Mesendoderm (in vitro differentiated cells): ENCODE measurements around the gene LYSMD3.

Experiments
- DNase-seq: peaks from one replicate; pipeline ENCODE4 v3.0.0; 2013
- H2AK5ac ChIP-seq: 2 replicates; pipeline ENCODE4 v1.6.1; 2013; ENCODE audit warnings: low read length, inconsistent platforms
- H2BK120ac ChIP-seq: 2 replicates; pipeline ENCODE4 v1.6.1; 2013; ENCODE audit warnings: low read depth, mild to moderate bottlenecking, low read length, moderate library complexity, mixed read lengths
- H2BK15ac ChIP-seq: replicated peaks from 2 replicates; pipeline ENCODE4 v1.6.1; 2013; ENCODE audit warnings: low read depth, mild to moderate bottlenecking, moderate library complexity
- H2BK5ac ChIP-seq: 2 replicates; pipeline ENCODE4 v1.6.1; 2013; ENCODE audit warnings: low read length, inconsistent platforms
- H3K18ac ChIP-seq: 2 replicates; pipeline ENCODE4 v1.6.1; 2013; ENCODE audit warnings: mild to moderate bottlenecking, low read length, mixed read lengths
- H3K23ac ChIP-seq: one replicate; pipeline ENCODE4 v1.6.1; 2013; ENCODE audit warnings: low read length
- H3K27ac ChIP-seq: 2 replicates; pipeline ENCODE4 v1.5.1; 2013; ENCODE audit warnings: low read depth, mild to moderate bottlenecking, inconsistent platforms, low read length, moderate library complexity
- H3K27me3 ChIP-seq: 2 replicates; pipeline ENCODE4 v1.6.1; 2013; ENCODE audit warnings: low read length, control low read depth, mild to moderate bottlenecking, inconsistent platforms; ENCODE audit not compliant: insufficient read depth, poor library complexity
- H3K36me3 ChIP-seq: 2 replicates; pipeline ENCODE4 v1.6.1; 2013; ENCODE audit warnings: low read length, inconsistent platforms; ENCODE audit not compliant: control insufficient read depth, insufficient read depth
- H3K4ac ChIP-seq: one replicate; pipeline ENCODE4 v1.6.1; 2013; ENCODE audit warnings: low read depth, mild to moderate bottlenecking, low read length, moderate library complexity
- H3K4me1 ChIP-seq: 2 replicates; pipeline ENCODE4 v1.6.1; 2013; ENCODE audit warnings: low read depth, low read length, inconsistent platforms; ENCODE audit not compliant: control insufficient read depth
- H3K4me2 ChIP-seq: 2 replicates; pipeline ENCODE4 v1.6.1; 2013; ENCODE audit warnings: low read length
- H3K4me3 ChIP-seq: 2 replicates; pipeline ENCODE4 v1.5.1; 2013; ENCODE audit warnings: mild to moderate bottlenecking, low read length
- H3K56ac ChIP-seq: one replicate; pipeline ENCODE4 v1.6.1; 2013; ENCODE audit warnings: low read length
- H3K79me1 ChIP-seq: 2 replicates; pipeline ENCODE4 v1.6.1; 2013; ENCODE audit warnings: low read length, inconsistent platforms
- H3K79me2 ChIP-seq: 2 replicates; pipeline ENCODE4 v1.6.1; 2013; ENCODE audit warnings: mild to moderate bottlenecking, low read length; ENCODE audit not compliant: control insufficient read depth, insufficient read depth
- H3K9ac ChIP-seq: 2 replicates; pipeline ENCODE4 v1.6.1; 2013; ENCODE audit warnings: low read length, inconsistent platforms
- H4K5ac ChIP-seq: one replicate; pipeline ENCODE4 v1.6.1; 2013; ENCODE audit warnings: low read length
- H4K8ac ChIP-seq: one replicate; pipeline ENCODE4 v1.6.1; 2013; ENCODE audit warnings: low read depth, mild to moderate bottlenecking, control low read depth, low read length, moderate library complexity
- WGBS: extraction: QIAGEN DNeasy Blood & Tissue Kit; methylation state at CpG from one replicate; pipeline ENCODE4 v1.1.7; 2013; ENCODE audit warnings: low lambda C conversion rate, missing lambda C conversion rate; ENCODE audit not compliant: insufficient coverage; ENCODE audit errors: extremely low coverage; 5-methylcytosine and 5-hydroxymethylcytosine counted together

Gene LYSMD3

DNA sequence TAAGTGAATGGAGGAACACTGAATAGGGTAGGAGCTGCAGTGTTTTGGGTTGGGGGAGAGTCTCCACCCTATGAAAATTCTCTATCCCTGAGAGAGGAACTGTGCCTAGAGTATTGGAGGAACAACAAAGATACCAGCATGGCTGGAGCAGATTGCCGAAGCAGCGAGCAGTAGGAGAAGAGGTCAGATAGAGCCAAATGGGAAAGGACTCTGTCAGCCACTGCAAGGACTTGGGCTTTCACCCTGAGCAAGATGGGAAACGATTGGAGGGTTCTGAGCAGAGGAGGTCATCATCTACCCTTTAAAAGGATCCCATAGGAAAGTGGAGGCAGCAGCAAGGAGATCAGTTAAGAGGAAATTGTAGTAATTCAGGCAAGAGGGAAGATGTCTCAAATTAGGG, 4.4 kb upstream of the LYSMD3 start:
- no peak overlapping the region for H3K23ac ChIP-seq
- H3K79me1 ChIP-seq, result no peaks in the 10 kb centered on the region
- H3K18ac ChIP-seq, result no peak overlapping the region
- no peak overlapping the region for H3K4me2 ChIP-seq
- H3K36me3 ChIP-seq, result no peaks in the 10 kb centered on the region
- no peaks in the 10 kb centered on the region for H3K4me1 ChIP-seq
- no peak overlapping the region for H3K4me3 ChIP-seq
- H4K5ac ChIP-seq, result no peak overlapping the region
- no CpG with 5 or more reads among the region's 3 CpGs for WGBS
- no peak overlapping the region for H2BK15ac ChIP-seq
- H3K9ac ChIP-seq, result no peak overlapping the region
- H3K56ac ChIP-seq, result no peak overlapping the region
- no peak overlapping the region for H2AK5ac ChIP-seq
- H3K27me3 ChIP-seq, result no peaks in the 10 kb centered on the region
- H2BK120ac ChIP-seq, result no peak overlapping the region
- no peak overlapping the region for H4K8ac ChIP-seq
- no peak overlapping the region for H2BK5ac ChIP-seq
- H3K79me2 ChIP-seq, result peaks cover 1% of the 10 kb centered on the region
- no peak overlapping the region for H3K27ac ChIP-seq
- H3K4ac ChIP-seq, result no peak overlapping the region
- no peak for DNase-seq

DNA sequence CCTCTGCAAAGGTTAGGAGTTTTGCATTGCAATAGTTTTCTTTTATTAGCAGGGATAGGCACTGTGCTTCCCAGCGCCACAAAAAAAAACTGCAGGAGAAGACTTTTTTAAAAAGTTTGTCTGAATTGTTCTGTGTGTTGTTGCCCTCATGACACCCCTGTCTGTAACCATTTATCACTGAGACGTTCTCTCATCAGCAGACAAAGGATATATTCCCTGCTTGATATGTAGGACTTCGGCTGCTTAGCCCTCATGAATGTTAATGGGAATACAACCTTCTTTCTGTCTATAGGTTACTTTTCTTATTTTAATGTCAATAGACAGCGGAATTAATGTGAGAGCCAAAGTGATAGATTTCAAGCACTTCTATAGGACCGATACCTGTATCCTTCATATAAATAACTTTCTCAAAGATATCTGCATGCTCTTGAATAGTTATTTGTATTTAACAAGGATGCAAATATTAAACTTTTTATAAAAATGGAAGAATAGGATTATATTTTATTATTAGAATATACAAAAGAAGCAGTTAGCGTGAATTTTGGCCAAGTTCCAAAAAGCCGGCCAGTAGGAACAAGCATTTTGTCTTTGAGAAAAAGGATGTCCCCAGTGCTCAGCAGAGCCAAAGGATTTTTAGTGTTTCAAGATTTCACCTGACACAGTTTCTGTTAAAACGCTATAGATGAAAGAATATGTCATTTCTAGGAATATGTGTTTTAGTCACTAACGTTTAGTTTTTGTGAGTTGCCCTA, 1.5 kb upstream of the LYSMD3 start:
- H3K27ac ChIP-seq, result no peak overlapping the region

DNA sequence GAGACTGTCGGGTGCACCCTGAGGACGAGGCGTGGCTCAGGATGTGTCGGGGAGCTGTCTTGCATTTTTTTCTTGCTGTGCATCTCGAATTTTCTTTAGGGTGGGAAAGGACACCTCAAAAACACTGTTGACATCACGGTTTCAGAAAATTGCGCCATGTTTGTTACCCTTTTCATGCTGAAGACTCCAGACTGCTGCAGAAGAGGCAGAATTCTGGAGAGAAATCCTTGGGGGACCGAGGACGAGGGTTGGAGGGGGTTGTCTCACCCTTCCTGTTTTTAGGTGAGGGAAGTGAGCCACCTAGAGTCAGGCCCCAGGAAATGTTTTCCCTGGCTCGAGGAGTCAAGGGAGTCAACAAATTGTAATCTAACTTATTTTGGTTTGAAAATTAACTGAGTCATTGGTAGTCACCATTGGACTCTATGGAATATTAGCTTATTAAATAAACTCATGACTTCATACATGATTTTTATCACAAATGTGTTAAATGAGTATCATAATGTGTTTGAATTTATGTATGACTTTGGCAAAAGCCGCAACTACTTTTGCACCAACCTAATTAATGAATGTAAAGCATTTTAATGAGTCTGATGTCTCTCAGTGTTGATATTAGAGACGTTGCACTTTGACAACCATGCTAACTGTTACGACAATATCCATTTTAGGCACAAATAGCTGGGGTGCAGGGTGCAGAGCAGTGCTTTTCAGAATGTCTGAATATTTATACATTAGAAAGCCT, 724 bp upstream of the LYSMD3 start:
- Histone ChIP-seq H3K18ac (peak overlapping the region; percentile 29), H3K27ac (peak overlapping the region; percentile 51), H3K27me3 (no peaks in the 10 kb centered on the region), H3K4me2 (peak overlapping the region; percentile 85), H2BK15ac (no peak overlapping the region), H3K79me2 (peaks cover 7% of the 10 kb centered on the region), H3K9ac (peak overlapping the region; percentile 97), H3K4ac (peak overlapping the region; percentile 63), H2AK5ac (no peak overlapping the region), H2BK5ac (peak overlapping the region; percentile 72), H3K36me3 (no peaks in the 10 kb centered on the region), H4K5ac (no peak overlapping the region), H4K8ac (no peak overlapping the region), H3K4me1 (no peaks in the 10 kb centered on the region), H3K79me1 (no peaks in the 10 kb centered on the region), H3K56ac (peak overlapping the region; percentile 99), H3K4me3 (peak overlapping the region; percentile 89), H3K23ac (peak overlapping the region; percentile 92), H2BK120ac (no peak overlapping the region)
- DNase-seq, result peak; percentile 89
- WGBS, result no CpG with 5 or more reads among the region's 13 CpGs

More for the DNA sequence above, 1.5 kb upstream of the LYSMD3 start:
- H4K5ac ChIP-seq, result no peak overlapping the region
- H2AK5ac ChIP-seq, result no peak overlapping the region
- H3K79me1 ChIP-seq, result no peaks in the 10 kb centered on the region
- WGBS, result 100% methylated on average over 1 of the region's 9 CpGs
- H3K4me2 ChIP-seq, result no peak overlapping the region
- no peak overlapping the region for H2BK5ac ChIP-seq
- no peaks in the 10 kb centered on the region for H3K36me3 ChIP-seq
- no peaks in the 10 kb centered on the region for H3K4me1 ChIP-seq
- H3K79me2 ChIP-seq, result peaks cover 7% of the 10 kb centered on the region
- no peak overlapping the region for H2BK15ac ChIP-seq
- H2BK120ac ChIP-seq, result no peak overlapping the region
- H3K4ac ChIP-seq, result no peak overlapping the region
- H4K8ac ChIP-seq, result no peak overlapping the region
- no peak overlapping the region for H3K56ac ChIP-seq
- H3K23ac ChIP-seq, result no peak overlapping the region
- no peak overlapping the region for H3K4me3 ChIP-seq
- DNase-seq, result no peak
- no peak overlapping the region for H3K18ac ChIP-seq
- no peak overlapping the region for H3K9ac ChIP-seq
- no peaks in the 10 kb centered on the region for H3K27me3 ChIP-seq

DNA sequence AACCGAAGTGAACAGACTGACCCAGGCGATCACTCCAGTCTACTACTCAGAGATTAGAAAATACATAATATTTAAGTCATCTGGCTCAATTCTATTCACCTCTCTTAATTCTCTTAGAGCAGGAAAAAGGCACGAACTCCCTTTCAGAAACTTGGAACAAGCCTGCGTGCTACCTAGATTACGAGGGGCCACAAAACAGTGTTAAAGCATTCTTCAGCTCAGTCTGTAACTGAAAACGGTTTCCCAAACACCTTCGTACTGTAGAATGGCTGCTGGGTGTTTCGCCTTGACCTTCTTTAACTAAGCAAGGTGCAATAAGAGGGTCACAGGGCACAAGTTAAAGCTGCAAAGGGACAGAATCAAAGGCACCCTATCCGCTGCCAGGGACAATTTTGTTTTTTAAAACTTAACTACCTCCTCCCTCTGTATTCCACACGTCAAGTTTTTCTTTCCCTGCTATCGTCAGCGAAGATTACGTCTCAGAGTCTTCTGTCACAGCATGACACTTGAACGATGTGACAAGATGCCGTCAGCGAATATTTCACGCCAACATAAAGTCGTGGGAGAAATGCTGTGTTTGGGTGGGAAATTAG, 687 bp downstream of the LYSMD3 start:
- Histone ChIP-seq H3K4ac (no peak overlapping the region), H3K79me1 (no peaks in the 10 kb centered on the region), H3K36me3 (no peaks in the 10 kb centered on the region), H3K56ac (peak overlapping the region; percentile 95), H2BK15ac (no peak overlapping the region), H3K79me2 (peaks cover 7% of the 10 kb centered on the region), H2BK120ac (no peak overlapping the region), H3K18ac (no peak overlapping the region), H3K4me1 (no peaks in the 10 kb centered on the region), H3K4me2 (peak overlapping the region; percentile 45), H2AK5ac (no peak overlapping the region), H3K4me3 (peak overlapping the region; percentile 41), H2BK5ac (no peak overlapping the region), H3K27ac (no peak overlapping the region), H4K5ac (no peak overlapping the region), H3K9ac (peak overlapping the region; percentile 89), H3K23ac (no peak overlapping the region), H4K8ac (no peak overlapping the region), H3K27me3 (no peaks in the 10 kb centered on the region)
- DNase-seq, result peak; percentile 51
- no CpG with 5 or more reads among the region's 18 CpGs for WGBS

DNA sequence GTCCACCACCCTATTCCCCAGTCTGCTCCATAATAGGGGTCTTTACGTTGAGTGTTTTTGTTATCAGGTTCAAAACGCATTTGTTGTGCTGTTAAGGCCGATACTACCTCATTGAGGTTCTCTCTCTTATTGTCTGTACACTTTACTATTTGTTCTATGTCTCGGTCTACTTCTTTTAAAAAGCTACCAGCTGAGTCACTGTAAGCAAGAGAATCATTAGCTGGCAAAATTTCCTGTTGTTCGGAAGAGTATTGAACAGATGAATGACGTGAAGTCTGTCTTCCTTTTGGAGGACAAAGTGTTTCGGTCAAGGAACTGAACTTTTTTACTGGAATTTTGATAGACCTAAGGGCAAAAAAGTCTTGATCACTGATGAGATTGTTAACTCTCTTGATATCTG, 10.3 kb downstream of the LYSMD3 start:
- Histone ChIP-seq H2BK15ac (no peak overlapping the region), H4K5ac (no peak overlapping the region), H3K36me3 (no peaks in the 10 kb centered on the region), H4K8ac (no peak overlapping the region), H3K18ac (no peak overlapping the region), H3K79me2 (no peaks in the 10 kb centered on the region), H2BK120ac (no peak overlapping the region), H3K27ac (no peak overlapping the region), H3K56ac (no peak overlapping the region), H3K4me2 (no peak overlapping the region), H3K4me1 (no peaks in the 10 kb centered on the region), H3K23ac (no peak overlapping the region), H3K4ac (no peak overlapping the region), H3K79me1 (no peaks in the 10 kb centered on the region), H2BK5ac (no peak overlapping the region), H3K27me3 (no peaks in the 10 kb centered on the region), H3K4me3 (no peak overlapping the region), H2AK5ac (no peak overlapping the region), H3K9ac (no peak overlapping the region)
- WGBS, result no CpG with 5 or more reads among the region's 7 CpGs
- DNase-seq, result no peak
